CD4-positive, alpha-beta memory T cell (primary cell): Measurements from ENCODE around the gene TEX50. TPM values are rescaled to one million over a fixed set of nuclear protein-coding genes. Genes with fewer than 3 reads are reported as not detected.
"Not testable (repeated sequence)": the region's sequence is repeated elsewhere in the genome, so short reads cannot be mapped to it uniquely, and the experiment has no call there.

Experiments
- CTCF ChIA-PET: fragments of 350-600 bp; sonication (Branson Sonifier 250); formaldehyde crosslinking; loops from one replicate; lab custom pipeline; 2021; ENCODE audit warnings: inconsistent platforms; ENCODE audit not compliant: partially characterized antibody; lab: Charles Lee
- POLR2A ChIA-PET: fragments of 350-600 bp; sonication (Branson Sonifier 250); formaldehyde crosslinking; loops from one replicate; lab custom pipeline; 2021; ENCODE audit not compliant: partially characterized antibody; lab: Charles Lee
- DNase-seq, 5 donors: peaks; one replicate each; pipeline versions ENCODE4 v3.0.0 to v3.0.0-alpha.2; 2020 to 2022; ENCODE audit warnings: mixed read lengths in 1 of 5
- H3K27ac ChIP-seq: one replicate; pipeline ENCODE4 v1.7.0; 2013; ENCODE audit warnings: low read depth, low read length
- H3K27me3 ChIP-seq: 2 replicates; pipeline ENCODE4 v1.7.0; 2013; ENCODE audit warnings: mild to moderate bottlenecking, low read length, moderate library complexity; ENCODE audit not compliant: insufficient read depth
- H3K36me3 ChIP-seq: 2 replicates; pipeline ENCODE4 v1.7.0; 2013; ENCODE audit warnings: mild to moderate bottlenecking, low read length, moderate library complexity; ENCODE audit not compliant: insufficient read depth
- H3K4me1 ChIP-seq: 2 replicates; pipeline ENCODE4 v1.7.0; 2013; ENCODE audit warnings: mild to moderate bottlenecking, low read length, moderate library complexity; ENCODE audit not compliant: insufficient read depth
- H3K4me3 ChIP-seq, 2 donors: one replicate each; pipeline ENCODE4 v1.7.0; 2013; ENCODE audit warnings: low read length in 2 of 2, mild to moderate bottlenecking in 1 of 2
- H3K9me3 ChIP-seq, 2 donors: one replicate each; pipeline ENCODE4 v1.7.0; 2013; ENCODE audit warnings: low read length in 2 of 2, control low read depth in 1 of 2; ENCODE audit not compliant: control insufficient read depth in 1 of 2
- H3K27ac Mint-ChIP-seq, 7 donors: one replicate each; pipeline ENCODE4 v1.8.0; 2020 to 2021; ENCODE audit warnings: mixed read lengths in 7 of 7, mild to moderate bottlenecking in 6 of 7, inconsistent platforms in 3 of 7, moderate library complexity in 3 of 7
- H3K27me3 Mint-ChIP-seq, 2 donors: one replicate each; pipeline ENCODE4 v1.8.0; 2020 to 2021; ENCODE audit warnings: mixed read lengths in 2 of 2
- H3K36me3 Mint-ChIP-seq, 2 donors: one replicate each; pipeline ENCODE4 v1.8.0; 2020 to 2021; ENCODE audit warnings: mixed read lengths in 2 of 2, inconsistent platforms in 1 of 2, mild to moderate bottlenecking in 1 of 2
- H3K4me1 Mint-ChIP-seq, 4 donors: one replicate each; pipeline ENCODE4 v1.8.0; 2020 to 2021; ENCODE audit warnings: mixed read lengths in 4 of 4, mild to moderate bottlenecking in 1 of 4
- H3K4me3 Mint-ChIP-seq, 8 donors: one replicate each; pipeline ENCODE4 v1.8.0; 2020 to 2021; ENCODE audit warnings: mixed read lengths in 8 of 8, mild to moderate bottlenecking in 7 of 8, moderate library complexity in 6 of 8, inconsistent platforms in 3 of 8
- H3K9me3 Mint-ChIP-seq, 8 donors: one replicate each; pipeline ENCODE4 v1.8.0; 2020 to 2021; ENCODE audit warnings: mixed read lengths in 8 of 8, mild to moderate bottlenecking in 5 of 8, inconsistent platforms in 3 of 8, moderate library complexity in 1 of 8
- intact Hi-C: fragments of 100-400 bp; cut with micrococcal nuclease; formaldehyde crosslinking; loops from one replicate; pipeline ENCODE4 v1.15.1; 2023
- polyA plus RNA-seq, 2 donors: library from polyadenylated mRNA; unstranded; fragments of 300-500 nt; fragmentation: Illumina TruSeq; gene quantifications; one replicate each; pipeline ENCODE4 v1.2.3, GENCODE V29; 2021
- total RNA-seq, 2 experiments: library from RNA; stranded (reverse); gene quantifications; one replicate each; pipeline ENCODE4 v1.2.3, GENCODE V29; 2021

Gene TEX50
- total and polyA plus RNA-seq, 4 experiments from 2014 or later: not detected

- DNase-seq, H3K9me3 ChIP-seq, H3K36me3 Mint-ChIP-seq, H3K9me3 Mint-ChIP-seq, H3K36me3 ChIP-seq, H3K4me3 Mint-ChIP-seq, H3K27me3 ChIP-seq, CTCF ChIA-PET, H3K27me3 Mint-ChIP-seq, H3K27ac ChIP-seq, H3K27ac Mint-ChIP-seq, H3K4me1 Mint-ChIP-seq, intact Hi-C loops, H3K4me3 ChIP-seq, H3K4me1 ChIP-seq: not testable (repeated sequence)
- POLR2A ChIA-PET: interaction anchor here (0.6 kb wide), 1 partner anchor 53 kb away, joined by 3 read pairs; no protein-coding TSS in a partner anchor
These were observed 7.5 kb downstream of the TEX50 start for GRCh38 chr1:173642450-173643139.

GRCh38 chr1:173646656-173647055 is 11.5 kb downstream of the TEX50 start:
- no peaks in the 10 kb centered on the region for H3K4me1 ChIP-seq
- no peak overlapping the region for H3K4me3 Mint-ChIP-seq
- H3K4me1 Mint-ChIP-seq: no peaks in the 10 kb centered on the region
- intact Hi-C loops: no loop called here
- ChIA-PET CTCF (no interaction called here), POLR2A (no interaction called here)
- H3K36me3 ChIP-seq: no peaks in the 10 kb centered on the region
- H3K4me3 ChIP-seq: no peak overlapping the region
- no peak overlapping the region for H3K27ac ChIP-seq
- H3K27ac Mint-ChIP-seq: no peak overlapping the region
- H3K9me3 ChIP-seq: no peaks in the 10 kb centered on the region
- H3K27me3 Mint-ChIP-seq: peaks cover 1 to 3% of the 10 kb centered on the region in 2 donors
- H3K27me3 ChIP-seq: no peaks in the 10 kb centered on the region
- peaks cover 0 to 5% (median 1%) of the 10 kb centered on the region in 8 donors for H3K9me3 Mint-ChIP-seq
- no peak for DNase-seq
- H3K36me3 Mint-ChIP-seq: no peaks in the 10 kb centered on the region

DNA sequence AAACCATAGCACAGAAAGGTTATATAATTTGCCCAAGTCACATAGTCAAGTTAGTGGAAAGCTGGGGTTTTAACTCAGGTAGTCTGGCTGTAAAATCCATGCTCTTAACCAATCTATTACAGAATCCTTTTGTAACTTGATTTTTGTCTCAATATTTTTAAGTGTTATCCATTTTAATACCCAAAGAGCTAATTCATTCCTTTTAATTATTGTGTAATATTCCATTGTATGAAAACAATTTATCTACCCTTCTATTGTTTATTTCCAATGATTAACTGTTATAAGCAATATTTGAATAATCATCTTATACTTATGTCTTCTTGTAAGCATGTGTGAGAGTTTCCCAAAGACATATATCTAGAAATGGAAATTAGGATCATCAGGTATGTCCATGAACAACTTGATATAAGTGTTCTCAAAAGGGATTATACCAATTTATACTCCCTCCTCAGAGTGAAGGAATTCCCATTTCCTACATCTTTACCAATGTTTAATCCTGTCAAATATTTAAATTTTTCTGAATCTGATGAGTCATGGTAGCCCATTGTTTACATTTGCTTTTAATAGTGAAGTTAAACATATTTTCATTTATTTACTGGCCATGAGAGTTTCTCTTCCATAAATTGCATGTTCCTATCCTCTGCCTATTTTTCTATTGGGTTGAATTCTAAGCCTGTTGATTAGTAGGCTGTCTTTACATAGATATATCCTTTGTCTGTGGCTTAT is 13.9 kb downstream of the TEX50 start:
- Mint-ChIP-seq H3K27me3 (peaks cover 6 to 8% of the 10 kb centered on the region in 2 donors), H3K27ac (no peak overlapping the region), H3K9me3 (peaks cover 0 to 5% (median 3%) of the 10 kb centered on the region in 8 donors), H3K36me3 (no peaks in the 10 kb centered on the region), H3K4me1 (no peaks in the 10 kb centered on the region), H3K4me3 (no peak overlapping the region)
- Histone ChIP-seq H3K36me3 (no peaks in the 10 kb centered on the region), H3K4me3 (no peak overlapping the region), H3K27ac (no peak overlapping the region), H3K4me1 (no peaks in the 10 kb centered on the region), H3K27me3 (no peaks in the 10 kb centered on the region), H3K9me3 (no peaks in the 10 kb centered on the region)
- intact Hi-C loops: no loop called here
- CTCF ChIA-PET: no interaction called here
- no peak for DNase-seq
- POLR2A ChIA-PET: no interaction called here

DNA sequence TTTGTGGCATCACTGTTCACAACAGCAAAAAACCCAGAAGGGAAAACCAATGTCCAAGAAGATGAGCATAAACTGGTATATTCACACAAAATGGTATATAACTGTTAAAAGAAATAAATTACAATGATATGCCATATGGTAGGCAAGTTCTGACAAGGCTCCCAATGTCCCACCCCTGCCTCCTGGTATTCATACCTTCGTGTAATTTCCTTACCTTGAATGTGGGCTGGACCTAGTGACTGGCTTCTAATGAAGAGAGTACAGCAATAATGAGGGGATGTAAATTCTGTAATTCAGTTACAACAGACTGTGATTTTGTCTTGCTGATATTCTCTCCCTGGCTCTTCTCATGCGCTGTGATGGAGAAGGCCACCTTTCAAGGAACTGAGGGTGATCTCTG is 25.2 kb downstream of the TEX50 start:
- H3K4me3 Mint-ChIP-seq: no peak overlapping the region
- no peak overlapping the region for H3K27ac Mint-ChIP-seq
- intact Hi-C loops: no loop called here
- POLR2A ChIA-PET: no interaction called here
- CTCF ChIA-PET: no interaction called here
- no peaks in the 10 kb centered on the region for H3K36me3 Mint-ChIP-seq
- peaks cover 0 to 7% (median 5%) of the 10 kb centered on the region in 8 donors for H3K9me3 Mint-ChIP-seq
- H3K4me1 ChIP-seq: no peaks in the 10 kb centered on the region
- no peak overlapping the region for H3K27ac ChIP-seq
- peaks cover 1 to 7% of the 10 kb centered on the region in 2 donors for H3K27me3 Mint-ChIP-seq
- H3K4me1 Mint-ChIP-seq: no peaks in the 10 kb centered on the region
- no peaks in the 10 kb centered on the region for H3K27me3 ChIP-seq
- H3K4me3 ChIP-seq: no peak overlapping the region
- no peaks in the 10 kb centered on the region for H3K36me3 ChIP-seq
- no peaks in the 10 kb centered on the region for H3K9me3 ChIP-seq
- no peak for DNase-seq

GRCh38 chr1:173661271-173661670 is 26.1 kb downstream of the TEX50 start:
- no peak for DNase-seq
- no peak overlapping the region for H3K4me3 Mint-ChIP-seq
- ChIA-PET CTCF (no interaction called here), POLR2A (no interaction called here)
- H3K36me3 Mint-ChIP-seq: no peaks in the 10 kb centered on the region
- Histone ChIP-seq H3K36me3 (no peaks in the 10 kb centered on the region), H3K27me3 (no peaks in the 10 kb centered on the region), H3K4me3 (no peak overlapping the region), H3K4me1 (no peaks in the 10 kb centered on the region), H3K27ac (no peak overlapping the region), H3K9me3 (no peaks in the 10 kb centered on the region)
- intact Hi-C loops: no loop called here
- peaks cover 0 to 3% (median under 1%) of the 10 kb centered on the region in 8 donors for H3K9me3 Mint-ChIP-seq
- H3K27ac Mint-ChIP-seq: no peak overlapping the region
- H3K4me1 Mint-ChIP-seq: no peaks in the 10 kb centered on the region
- peaks cover 0 to 1% of the 10 kb centered on the region in 2 donors for H3K27me3 Mint-ChIP-seq

DNA sequence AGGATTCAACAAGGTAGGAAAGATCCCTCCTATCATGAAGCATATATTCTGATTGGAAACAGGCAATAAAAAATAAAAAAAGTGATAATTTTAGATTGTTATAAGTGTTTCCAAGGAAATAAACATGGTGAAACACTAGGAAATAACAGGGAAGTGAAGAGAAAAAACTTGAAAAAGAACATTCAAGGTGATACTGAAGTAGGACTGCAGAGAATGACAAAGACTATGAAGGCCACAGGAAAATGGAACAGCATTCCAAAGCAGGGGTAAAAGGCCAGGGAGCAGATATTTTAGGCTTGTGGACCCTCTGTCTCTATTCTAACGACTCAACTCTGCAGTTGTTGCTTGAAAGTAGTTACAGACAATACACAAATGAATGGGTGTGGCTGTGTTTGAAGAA is 26.6 kb downstream of the TEX50 start:
- DNase-seq: no peak
- Histone ChIP-seq H3K9me3 (no peaks in the 10 kb centered on the region), H3K27me3 (no peaks in the 10 kb centered on the region), H3K36me3 (no peaks in the 10 kb centered on the region), H3K4me3 (no peak overlapping the region), H3K27ac (no peak overlapping the region), H3K4me1 (no peaks in the 10 kb centered on the region)
- Mint-ChIP-seq H3K4me3 (no peak overlapping the region), H3K36me3 (no peaks in the 10 kb centered on the region), H3K9me3 (no peaks in the 10 kb centered on the region), H3K27ac (no peak overlapping the region), H3K4me1 (no peaks in the 10 kb centered on the region), H3K27me3 (peaks cover 0 to 1% of the 10 kb centered on the region in 2 donors)
- ChIA-PET CTCF (no interaction called here), POLR2A (no interaction called here)
- intact Hi-C loops: no loop called here

- intact Hi-C loops: no loop called here
- Histone ChIP-seq H3K4me3 (no peak overlapping the region), H3K4me1 (no peaks in the 10 kb centered on the region), H3K27ac (no peak overlapping the region), H3K27me3 (no peaks in the 10 kb centered on the region), H3K36me3 (no peaks in the 10 kb centered on the region), H3K9me3 (no peaks in the 10 kb centered on the region)
- H3K27me3 Mint-ChIP-seq: peaks cover 8% of the 10 kb centered on the region in 2 donors
- no peaks in the 10 kb centered on the region for H3K36me3 Mint-ChIP-seq
- no peaks in the 10 kb centered on the region for H3K4me1 Mint-ChIP-seq
- H3K27ac Mint-ChIP-seq: no peak overlapping the region
- no peak overlapping the region for H3K4me3 Mint-ChIP-seq
- POLR2A ChIA-PET: no interaction called here
- no peaks in the 10 kb centered on the region for H3K9me3 Mint-ChIP-seq
- DNase-seq: no peak
- CTCF ChIA-PET: no interaction called here
These were observed 28.0 kb downstream of the TEX50 start for GRCh38 chr1:173663159-173663558.
